Left forelimb (tissue), 1 donor: ENCODE data around the gene FAM185A.
"Not testable (repeated sequence)": the region's sequence is repeated elsewhere in the genome, so short reads cannot be mapped to it uniquely, and the experiment has no call there.

Experiments
- DNase-seq: peaks from one replicate; pipeline ENCODE4 v3.0.0-alpha.2; 2018; ENCODE audit warnings: low spot score

FAM185A gene

DNA sequence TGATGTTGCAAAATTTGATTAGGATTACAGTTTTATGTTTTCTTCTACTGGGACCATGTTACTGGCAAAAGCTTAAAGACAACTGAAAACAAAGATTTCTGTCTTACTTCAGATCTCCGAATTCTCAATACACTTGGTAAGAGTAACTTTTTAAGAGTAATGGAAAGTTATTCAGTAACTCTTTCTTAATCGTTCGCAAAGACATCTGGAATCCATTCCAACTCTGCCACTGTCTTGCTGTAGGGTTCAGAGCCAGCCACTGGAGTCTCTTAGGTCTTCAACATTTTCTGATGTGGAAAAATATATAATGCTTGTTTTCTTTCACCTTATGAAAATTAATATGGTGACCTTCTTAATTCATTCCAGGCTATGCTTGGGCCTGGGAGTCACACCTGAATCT lies 29.9 kb downstream of the FAM185A start:
- DNase-seq: not testable (repeated sequence)

DNA sequence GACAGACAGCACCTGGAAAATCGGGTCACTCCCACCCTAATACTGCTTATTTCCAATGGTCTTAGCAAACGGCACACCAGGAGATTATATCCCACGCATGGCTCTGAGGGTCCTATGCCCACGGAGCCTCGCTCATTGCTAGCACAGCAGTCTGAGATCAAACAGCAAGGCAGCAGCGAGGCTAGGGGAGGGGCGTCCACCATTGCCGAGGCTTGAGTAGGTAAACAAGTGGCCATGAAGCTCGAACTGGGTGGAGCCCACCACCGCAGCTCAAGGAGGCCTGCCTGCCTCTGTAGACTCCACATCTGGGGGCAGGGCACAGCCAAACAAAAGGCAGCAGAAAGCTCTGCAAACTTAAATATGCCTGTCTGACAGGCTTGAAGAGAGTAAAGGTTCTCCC lies 32.1 kb downstream of the FAM185A start:
- not testable (repeated sequence) for DNase-seq

DNA sequence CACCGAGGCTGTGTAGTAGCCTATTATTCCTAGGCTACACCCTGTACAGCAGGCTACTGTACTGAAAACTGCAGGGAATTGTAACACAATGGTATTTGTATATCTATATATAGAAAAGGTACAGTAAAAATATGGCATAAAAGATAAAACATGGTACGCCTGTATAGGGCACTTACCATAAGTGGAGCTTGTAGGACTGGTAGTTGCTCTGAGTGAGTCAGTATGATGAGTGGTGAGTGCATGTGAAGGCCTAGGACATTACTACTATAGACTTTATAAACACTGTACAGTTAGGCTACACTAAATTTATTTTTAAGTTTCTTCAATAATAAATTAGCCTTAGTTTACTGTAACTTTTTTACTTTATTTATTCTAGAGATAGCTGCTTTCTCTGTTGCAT lies 40.0 kb downstream of the FAM185A start:
- not testable (repeated sequence) for DNase-seq

DNA sequence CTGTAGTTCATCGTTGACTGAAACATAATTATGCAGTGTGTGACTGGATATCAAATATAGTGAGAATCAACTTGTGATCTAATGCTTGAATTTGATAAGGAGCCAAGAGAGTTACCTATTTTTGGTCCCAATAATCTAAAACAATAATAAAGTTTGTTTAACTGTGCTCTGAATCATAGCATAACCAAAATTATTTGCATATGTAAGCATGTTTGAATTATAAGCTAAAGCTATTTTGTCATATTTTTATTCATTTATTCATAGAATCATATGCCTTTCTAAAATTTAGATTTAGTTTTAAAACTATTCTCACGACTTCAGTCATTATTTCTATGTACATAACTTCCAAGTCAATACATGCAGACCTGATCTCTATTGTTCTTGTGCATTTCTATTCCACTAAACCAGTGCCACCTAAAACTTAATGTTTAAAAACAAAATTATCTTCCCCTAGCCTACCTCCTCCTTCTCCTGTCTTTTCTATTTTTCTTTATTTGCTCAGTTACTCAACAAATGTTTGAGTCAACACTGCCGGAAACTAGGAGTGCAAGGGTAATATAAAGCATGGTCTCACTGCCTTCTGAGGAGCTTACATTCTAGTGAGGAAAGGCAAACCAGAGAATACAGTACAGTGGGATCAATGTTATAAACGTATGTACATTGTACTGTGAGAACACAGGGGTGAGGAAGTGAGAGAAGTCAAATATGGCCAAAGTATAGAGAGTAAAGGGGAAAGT lies 41.7 kb downstream of the FAM185A start:
- DNase-seq: not testable (repeated sequence)

DNA sequence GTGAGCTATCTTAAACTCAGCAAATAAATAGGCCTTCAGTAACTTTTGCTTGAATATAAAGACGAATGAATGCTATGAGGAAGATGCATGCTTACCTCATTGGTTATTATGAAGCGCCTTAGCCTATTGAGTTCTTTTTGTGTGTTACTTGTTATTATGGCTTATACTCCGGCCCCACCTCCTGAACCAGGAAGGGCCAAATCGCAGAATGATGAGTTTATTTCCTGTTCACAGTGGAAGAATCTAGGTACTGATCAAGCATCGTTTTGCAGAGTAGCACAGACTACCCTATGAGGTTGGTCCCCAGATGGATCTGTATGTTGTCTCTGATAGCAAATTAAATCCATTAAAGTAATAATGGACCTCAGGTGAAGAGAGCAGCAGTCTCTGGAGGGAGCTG lies 42.6 kb downstream of the FAM185A start:
- DNase-seq: not testable (repeated sequence)

DNA sequence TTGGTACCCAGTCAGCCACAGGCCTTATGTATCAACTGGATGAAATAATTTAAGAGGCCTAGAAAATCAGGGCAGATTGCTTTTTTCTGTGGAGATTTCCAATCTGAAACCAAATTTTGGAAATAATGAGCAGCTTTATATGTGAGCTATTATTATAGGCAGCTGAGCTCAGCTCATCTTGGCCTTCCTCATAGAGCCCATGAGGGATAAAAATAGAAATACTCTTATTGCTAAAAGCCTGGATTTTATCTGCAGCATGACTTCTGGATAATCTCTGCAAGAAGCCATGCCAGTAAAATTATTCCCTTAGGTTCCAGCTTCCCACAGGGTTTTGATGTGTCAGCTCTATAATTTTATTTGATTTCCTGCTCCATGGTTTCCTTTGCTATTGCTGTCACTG lies 43.0 kb downstream of the FAM185A start:
- DNase-seq: not testable (repeated sequence)

DNA sequence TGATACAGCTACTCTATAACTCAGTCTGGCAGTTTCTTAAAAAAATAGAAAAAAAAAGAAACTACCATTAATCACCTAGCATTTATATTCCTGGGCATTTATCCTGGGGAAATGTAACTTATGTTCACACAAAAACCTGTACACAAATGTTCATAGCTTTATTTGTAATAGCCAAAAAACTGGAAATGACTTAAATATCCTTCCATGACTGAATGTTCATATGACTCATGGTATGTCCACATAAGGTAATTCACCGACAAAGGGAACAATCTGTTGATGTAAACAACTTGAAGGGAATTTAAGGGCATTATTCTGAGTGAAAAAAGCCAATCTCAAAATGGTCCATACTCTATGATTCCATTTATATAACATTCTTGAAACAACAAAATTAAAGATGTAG lies 45.8 kb downstream of the FAM185A start:
- not testable (repeated sequence) for DNase-seq

DNA sequence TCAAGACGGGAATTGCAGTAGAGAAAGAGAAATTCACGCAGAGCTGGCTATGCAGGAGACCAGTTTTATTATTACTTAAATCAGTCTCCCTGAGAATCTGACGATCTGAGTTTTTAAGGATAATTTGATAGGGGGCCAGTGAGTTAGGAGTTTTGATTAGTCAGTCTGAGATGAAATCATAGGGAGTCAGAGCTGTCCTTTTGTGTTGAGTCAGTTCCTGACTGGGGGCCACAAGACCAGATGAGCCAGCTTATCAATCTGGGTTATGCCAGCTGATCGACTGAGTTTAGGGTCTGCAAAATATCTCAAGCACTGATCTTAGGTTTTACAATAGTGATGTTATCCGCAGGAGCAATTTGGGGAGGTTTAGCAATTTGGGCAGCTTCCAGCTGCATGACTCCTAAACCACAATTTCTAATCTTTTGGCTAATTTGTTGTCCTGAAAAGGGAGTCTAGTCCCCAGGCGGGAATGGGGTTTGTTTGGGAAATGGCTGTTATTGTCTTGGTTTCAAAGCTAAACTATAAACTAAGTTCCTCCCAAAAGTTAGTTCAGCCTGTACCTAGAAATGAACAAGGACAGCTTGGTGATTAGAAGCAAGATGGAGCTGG lies 47.3 kb downstream of the FAM185A start:
- not testable (repeated sequence) for DNase-seq

DNA sequence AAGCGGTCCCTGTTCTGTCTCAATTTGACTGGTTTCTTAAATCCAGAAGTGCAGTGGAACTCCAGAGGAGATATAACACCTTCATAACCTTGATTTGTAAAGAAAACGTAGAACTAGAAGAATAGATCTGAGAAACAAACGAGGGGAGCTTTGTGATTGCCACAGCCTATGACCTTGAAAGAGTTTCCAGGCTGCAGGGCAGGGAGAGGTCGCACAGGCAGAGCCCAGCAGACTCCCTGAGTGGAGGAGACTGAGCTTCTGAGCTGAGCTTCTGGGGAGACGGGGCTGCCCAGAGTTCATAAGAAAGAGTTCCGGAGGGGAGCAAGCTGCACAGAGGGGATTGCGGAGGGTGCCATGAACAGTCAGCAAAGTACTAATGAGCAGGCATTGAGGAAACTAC lies 57.8 kb downstream of the FAM185A start:
- no peak for DNase-seq

DNA sequence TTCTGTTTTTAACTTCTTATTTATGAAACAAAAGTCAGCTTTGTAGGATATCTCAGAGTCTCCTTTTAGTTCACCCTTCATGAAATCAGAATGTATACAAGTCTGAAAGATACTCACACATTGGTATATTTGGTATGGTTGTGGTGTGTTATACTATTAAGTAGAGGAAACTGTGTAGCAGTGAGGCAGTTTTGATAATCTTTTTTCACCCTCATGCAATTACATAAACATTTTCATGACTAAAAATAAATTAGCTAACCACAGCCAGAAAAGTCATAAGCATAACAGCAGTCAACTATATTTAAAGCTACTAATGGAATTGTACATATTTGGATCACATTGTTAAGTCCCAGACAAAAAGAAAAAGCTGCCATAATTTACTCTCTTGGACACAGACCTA lies 62.1 kb downstream of the FAM185A start:
- no peak for DNase-seq

DNA sequence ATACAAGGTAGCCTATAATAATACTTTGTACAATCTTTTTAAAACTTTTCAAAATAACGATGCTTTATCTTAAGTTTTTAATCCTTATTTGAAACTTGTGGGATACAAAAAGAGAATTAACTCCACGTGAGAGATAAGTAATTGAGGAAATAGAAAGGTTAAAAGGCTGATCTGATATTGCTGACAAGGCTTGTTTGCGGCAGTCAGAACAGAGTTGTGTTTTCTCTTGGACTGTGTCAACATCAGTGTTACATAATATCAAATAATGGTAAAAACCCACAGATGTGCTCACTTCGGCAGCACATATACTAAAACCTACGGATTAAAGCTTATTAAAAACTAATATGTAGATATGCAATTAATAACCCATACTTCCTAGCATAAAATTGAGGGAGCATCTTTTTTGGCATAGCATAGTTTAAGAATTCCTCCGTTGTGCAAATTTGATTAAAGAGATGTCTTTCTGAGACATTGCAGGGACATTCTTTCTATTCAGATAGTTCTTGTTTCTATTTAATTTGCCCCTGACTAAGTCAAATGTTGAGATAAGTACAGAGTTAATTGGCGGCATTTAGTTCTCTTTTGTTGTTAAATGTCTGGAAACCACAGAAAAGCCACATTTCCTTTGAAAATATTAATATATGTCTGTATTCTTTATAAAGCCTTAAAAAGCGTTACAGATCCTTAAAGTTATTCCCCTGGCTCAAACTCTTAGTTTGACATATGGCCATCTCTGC lies 63.3 kb downstream of the FAM185A start:
- DNase-seq: no peak

DNA sequence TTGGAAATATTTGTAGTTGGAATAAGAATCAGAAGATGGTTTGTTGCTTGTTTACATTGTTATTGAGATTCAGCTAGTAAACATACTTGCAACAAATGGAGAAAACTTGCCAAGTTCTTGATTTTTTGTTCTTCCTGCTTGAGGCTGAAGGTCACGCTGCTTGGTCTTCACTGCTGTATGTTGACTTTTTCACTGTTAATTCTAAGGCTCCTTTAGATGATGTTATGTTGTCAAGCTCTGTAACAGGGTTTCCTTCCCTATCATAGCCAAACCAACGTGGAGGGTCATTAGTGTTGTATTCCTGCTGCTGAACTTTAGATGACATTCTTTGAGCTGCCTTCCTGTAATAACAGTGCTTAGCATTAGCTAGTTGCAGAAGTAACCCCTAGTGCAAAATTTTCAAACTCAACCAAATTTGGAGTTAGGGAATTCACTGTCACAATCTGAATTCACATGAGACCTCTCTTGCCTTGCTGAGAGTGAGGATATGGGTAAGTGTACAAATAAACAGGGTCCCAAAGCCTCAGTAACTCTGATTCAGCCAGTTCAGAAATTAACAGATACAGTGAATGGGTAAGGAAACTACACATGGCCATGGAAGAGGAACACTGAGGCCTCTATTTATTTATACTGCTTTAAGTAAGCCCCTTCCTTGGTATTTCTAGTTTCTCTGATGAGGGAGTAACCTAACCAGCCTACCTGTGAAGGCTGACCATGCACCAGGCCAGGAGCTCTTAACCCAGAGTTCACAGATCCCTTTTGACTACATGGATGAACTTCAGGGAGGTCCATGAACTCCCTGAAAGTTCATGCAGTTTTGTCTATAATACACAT lies 64.6 kb downstream of the FAM185A start:
- DNase-seq: no peak

DNA sequence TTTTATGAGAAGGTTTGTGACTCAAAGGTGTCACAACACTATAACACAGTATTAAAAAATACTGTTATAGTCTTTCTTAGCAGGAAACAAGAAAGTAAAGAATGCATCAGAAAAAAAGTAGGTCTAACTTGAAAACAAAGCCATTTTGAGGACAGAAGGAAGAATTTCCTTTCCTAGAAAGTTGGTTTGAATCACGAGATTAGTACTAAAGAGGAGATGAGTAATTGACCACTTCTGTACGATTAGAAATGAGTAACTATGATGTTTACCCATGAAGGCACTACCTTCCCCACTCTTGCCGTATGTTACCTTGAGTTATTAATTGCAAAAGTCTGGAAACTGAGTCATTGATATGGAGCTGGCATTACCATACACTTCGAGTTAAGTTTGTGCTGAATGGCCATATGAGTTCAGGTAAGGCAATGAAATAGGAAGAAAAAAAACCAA lies 65.2 kb downstream of the FAM185A start:
- no peak for DNase-seq

DNA sequence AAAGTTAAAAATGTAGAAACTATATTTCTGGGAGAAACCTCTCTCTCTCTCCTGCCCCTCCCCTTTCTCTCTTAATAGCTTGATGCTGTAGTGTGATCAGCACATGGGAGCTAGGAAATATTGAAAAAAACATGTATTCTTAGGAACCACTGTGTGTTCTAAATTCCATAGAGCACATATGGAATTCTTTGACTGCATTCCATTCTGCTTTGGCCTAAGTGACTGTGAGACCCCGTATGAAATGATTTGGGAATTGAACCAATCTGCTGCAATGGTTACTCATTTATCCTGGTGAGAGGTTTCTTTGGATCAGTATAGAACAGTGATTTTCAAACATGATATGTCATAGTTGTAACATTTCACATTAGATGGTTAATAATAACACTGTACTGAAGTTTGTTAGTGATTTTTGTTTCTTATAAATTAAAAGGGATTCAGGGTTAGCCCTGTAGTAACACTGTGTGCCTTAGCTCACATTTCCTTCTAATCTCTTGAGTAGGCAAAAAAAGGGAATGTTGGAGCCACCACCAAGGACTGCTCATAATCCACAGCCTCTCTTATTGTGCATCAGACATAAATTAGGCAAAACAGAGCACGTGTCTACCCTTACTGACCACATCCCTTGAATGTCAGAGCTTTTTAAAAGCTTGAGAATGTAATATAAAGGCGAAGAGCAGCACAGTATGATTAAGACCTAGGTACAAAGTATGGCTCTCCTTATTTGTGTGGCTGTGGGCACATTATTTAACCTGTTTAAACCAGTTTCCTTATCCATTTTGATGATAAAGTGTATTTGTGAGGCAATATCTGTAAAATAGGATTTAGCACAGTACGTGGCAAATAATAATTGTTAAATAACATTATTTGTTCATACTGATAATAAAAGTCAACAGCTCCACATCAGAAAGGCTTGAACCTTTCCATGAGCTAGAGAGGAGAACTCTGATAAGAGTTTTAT lies 69.1 kb downstream of the FAM185A start:
- no peak for DNase-seq

DNA sequence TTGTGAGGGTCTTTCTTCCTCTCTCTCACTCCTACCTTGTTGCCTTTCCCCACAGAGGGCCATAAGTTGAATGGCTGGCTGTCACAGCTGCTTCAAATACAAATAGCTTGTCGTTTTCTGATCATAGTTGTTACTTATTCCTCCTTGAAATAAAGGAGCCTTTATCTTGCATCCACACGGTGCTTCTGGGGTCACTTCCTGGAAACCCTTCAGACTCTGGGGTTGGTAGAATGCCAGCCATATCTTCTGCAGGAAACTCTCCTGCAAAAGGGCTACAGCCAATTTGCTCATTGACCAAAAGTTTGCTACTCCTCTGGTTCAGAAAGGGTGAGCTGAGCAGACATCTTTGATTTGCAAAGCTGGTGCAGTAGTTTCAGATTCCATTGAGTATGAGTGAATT lies 70.4 kb downstream of the FAM185A start:
- no peak for DNase-seq

DNA sequence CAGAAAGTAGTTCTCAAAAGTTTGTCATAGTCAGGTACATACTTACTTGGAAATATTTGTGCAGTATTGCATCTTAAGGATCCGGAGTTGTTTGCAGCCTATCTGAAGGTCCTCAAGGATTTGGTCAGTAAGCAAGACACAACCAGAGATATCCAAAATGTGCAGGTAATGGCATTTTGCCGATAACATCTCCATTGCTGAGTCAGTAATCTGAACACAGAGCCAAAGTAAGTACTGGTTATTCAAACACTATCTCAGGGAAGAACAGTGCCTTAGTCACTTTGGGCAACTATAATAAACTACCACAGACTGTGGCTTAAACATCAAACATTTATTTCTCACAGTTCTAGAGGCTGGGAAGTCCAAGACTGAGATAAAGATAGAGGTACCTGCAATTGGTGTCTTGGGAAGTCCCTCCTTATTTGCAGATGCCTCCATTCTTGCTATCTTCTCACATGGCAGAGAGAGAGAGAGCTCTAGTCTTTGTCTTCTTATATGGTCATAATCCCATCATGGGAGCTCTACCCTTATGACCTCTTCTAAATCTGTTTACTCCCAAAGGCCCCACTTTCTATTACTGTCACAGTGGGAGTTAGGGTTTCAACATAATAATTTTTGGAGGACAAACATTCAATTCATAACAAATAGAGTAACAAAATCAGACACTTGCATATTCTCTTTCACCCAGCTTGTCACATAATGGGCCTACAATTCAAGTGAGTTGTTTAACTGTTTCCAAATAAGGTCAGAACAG lies 73.4 kb downstream of the FAM185A start:
- no peak for DNase-seq

DNA sequence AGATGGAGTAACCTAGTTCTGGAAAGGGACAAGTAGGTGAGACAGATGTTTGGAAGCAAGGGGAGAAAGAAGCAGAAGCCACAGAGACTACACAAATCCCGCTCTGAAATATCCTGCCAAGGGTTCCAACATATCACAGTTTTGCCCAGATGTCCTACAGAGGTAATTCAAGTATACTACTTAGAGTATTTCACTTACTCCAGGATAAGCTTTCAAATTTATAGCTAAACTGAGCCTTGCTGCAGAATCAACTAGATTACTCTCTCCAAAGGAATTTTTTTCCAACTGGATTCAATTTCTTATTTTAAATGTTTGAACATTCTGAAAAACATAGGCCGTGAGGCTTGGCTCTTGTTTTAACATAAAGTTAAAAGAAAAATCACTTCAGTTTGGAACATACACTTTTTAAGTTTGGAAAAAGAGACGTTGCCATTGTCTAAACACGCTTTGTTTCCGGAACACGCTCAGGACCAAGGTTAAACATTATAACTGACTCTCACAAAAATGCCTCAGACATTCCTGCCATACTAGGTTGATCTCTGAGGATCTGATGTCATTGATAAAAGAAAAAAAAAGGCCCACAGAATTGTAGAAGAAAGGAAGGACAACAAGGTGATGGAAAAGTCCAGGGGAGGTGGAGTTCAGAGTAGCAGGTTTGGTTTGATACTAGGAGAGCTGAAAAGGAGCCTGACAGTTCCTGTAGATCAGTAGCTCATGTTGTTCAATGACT lies 74.8 kb downstream of the FAM185A start:
- DNase-seq: no peak

DNA sequence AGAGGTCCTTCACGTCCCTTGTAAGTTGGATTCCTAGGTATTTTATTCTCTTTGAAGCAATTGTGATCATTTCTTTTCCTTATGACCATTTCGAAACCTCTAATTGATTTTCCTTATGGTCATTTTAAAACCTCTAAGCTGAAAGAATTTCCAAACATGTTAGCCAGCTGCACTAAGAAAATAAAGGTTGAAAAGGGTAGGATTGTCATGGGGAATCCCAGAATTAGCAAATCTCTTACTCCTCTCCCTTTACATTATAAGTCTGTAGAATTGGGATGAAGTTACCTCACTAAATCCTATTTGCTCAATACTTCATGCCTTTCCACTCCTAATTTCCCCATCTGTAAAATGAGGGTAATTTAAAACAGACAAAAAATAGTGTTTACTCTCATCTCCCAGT lies 79.5 kb downstream of the FAM185A start:
- DNase-seq: no peak

DNA sequence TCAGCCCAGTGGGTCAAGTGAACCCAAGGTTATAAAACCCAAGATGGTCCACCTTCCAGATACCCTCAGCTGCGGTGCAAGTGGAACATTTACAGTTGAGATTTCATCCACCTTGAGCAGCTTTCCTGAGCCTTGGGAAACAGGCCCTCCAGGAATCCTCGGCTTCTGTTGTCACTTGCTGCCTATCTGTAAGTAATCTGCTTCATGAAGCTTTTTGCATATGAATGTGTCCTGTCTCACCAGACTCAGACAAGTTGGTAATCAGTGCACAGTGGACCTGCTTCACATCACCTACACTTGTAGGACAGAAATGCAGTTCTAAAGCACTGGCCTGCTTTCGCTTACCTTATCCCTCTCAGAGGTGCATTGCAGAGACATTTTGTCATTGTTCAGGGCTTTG lies 80.3 kb downstream of the FAM185A start:
- DNase-seq: no peak

DNA sequence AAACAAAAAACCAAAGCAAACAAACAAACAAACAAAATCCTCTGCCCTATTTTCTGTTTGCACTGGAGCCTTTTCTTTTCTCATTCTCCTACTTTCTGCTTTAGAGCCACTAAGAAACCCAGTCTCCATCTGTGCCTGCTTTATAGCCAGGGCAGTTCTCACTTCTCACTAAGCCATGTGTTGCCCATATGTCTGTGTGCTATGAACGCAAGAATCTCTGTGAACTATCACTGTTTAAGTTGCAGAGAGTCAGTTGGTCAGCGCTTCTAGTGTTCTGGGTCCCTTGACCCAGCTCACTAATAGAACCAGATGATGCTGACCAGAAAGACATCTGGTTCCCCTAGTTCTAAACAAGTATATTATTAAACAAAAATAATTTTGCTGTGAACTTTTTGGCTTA lies 81.4 kb downstream of the FAM185A start:
- no peak for DNase-seq
